ENCODE results near the gene CT83. TPM values are rescaled to one million over a fixed set of nuclear protein-coding genes. Genes with fewer than 3 reads are reported as not detected.

Gene CT83, protein sequence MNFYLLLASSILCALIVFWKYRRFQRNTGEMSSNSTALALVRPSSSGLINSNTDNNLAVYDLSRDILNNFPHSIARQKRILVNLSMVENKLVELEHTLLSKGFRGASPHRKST
- total RNA-seq: not detected

DNA sequence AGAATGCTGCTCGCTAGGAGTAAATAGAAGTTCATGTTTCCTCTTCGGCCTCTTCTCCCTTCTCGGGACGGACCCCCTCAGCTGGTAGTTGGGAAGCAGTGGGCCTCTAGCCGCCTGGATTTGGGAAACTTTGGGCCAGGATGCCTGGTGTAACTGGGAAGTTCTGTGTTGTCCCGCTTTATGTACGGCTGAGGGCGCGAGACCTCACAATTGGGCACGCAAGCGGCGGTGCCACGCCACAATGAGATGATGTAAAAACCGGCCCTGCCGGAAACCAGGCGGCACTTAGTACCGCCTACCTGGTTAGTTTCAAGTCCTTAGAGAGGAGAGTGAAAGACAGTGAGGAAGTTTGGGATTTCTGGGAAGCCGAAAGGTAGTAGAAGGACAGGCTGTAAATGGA is at the start of gene CT83:
Gene CT83, minus strand, starts transcription at position 155 of the 400 bp plus-strand sequence. Its CDS starts 120 bp downstream, at position 35.
- DNase-seq: no peak

DNA sequence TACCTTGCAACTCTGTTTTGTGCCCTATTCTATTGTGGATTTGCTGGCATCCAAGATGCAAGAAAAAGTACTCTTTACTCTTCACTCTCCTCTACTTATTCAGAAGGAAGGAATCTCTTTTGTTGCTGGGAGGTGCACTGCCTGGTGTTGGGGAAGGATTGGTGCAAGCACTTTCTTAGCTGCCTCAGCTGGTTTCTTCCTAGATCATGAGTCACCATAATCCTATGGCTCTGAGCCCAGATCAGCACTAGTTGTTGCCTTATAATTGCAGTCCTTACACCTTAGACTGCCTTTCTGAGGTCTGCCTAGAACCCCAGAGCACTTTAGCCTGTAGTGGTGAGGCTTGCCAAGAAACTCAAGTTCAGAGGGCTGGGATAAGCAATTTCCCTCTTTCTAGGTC is 37.0 kb upstream of the CT83 start:
- DNase-seq: no peak

DNA sequence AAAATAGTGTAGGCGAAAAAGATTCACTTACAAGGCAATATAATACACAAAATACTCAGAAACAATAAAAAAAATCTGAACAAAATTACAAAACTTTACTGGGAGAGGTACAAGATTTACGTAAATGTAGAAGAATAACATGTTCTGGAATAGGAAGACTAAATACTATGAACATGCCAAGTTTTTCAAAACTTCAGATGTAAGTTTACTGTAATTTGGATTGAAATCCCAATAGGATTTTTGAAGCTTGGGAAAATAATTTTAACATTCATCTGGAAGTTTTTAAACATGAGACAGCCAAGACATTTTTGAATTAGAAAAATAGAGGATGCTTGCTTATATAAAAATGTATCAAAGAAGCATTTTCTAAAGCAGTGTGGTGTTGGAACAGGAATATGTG is 30.5 kb upstream of the CT83 start:
- no peak for DNase-seq

- DNase-seq: no peak
These were observed 27.3 kb upstream of the CT83 start for GRCh38 chrX:116490104-116490503.

DNA sequence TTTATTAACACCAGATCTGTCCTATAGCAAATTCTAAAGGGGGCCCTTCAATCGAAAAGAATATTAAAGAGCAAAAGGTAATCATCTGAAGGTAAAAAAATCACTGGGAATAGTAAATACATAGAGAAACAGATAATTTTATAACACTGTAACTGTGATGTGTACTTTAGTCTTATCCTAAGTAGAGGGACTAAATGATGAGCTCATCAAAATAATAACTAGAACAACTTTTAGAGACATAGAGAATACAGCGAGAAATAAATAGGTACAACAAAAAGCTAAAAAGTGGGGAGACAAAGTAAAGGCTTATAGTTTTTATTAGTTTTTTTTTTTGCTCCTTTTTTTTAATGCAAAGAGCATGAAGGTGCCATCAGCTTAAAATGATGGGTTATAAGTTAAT is 17.3 kb upstream of the CT83 start:
- DNase-seq: no peak

GRCh38 chrX:116449156-116449555 is 13.6 kb downstream of the CT83 start:
- DNase-seq: no peak

DNA sequence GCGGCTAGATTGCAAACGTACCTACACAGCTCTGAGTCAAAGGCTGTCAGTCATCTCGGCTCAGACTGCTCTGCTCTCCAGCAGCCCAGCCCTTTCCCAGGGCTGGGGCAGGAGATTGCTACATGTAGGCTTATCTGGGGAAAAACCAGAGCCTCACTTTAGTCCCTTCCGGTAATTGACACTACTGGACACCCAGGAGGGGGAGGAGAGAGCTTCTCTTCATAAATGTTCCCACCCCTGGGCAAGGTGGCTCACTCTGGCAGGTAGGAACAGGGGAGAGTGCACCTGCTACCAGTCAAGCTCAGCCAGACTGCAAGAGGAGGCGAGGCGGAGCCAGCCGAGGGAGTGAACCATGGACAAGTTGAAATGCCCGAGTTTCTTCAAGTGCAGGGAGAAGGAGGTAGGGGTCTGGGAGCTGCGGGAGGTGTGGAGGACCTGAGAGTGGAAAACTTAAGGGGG is 26.4 kb downstream of the CT83 start, which contains the start of gene SLC6A14:
Gene SLC6A14, plus strand, starts transcription at position 249 of the 459 bp plus-strand sequence. Its CDS starts 104 bp downstream, at position 353.
- no peak for DNase-seq

DNA sequence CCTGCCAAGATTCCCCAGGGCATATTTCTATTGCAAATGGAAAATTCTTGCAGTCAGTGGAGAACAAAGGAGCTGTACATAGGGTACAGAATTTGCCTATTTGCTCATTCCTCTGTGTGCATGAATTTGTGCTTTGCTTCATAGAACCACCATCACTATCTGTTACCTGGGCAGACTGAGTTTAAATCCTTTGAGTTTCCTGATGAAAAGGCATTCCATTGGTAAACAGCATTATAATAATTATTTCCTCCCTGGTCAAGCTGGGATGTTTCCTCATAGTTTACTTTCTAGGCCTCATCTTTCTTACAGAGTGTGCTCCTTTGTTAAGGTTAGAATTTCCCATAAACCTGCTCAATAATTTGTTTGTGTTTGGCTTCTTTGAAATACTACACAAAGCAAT is 27.2 kb downstream of the CT83 start:
- no peak for DNase-seq

GRCh38 chrX:116427978-116428377 is 34.8 kb downstream of the CT83 start:
- no peak for DNase-seq

DNA sequence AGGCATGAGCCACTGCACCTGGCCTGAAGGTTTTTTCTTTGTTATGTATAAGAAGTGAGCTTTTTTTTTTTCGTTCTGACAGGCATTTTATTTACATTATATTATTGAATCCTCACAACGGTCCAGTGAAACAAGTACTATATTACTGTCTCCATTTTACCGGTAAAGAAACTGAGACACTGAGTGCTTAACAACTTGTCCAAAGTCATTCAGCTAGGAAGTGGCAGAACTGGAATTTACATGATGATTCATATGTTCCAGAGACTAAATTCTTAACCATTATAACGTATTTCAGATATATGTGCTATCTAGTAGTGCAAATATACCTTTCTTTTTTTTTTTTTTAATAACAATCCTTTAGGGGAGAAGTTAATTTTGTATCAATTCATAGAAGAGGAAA is 44.8 kb downstream of the CT83 start:
- DNase-seq: no peak

DNA sequence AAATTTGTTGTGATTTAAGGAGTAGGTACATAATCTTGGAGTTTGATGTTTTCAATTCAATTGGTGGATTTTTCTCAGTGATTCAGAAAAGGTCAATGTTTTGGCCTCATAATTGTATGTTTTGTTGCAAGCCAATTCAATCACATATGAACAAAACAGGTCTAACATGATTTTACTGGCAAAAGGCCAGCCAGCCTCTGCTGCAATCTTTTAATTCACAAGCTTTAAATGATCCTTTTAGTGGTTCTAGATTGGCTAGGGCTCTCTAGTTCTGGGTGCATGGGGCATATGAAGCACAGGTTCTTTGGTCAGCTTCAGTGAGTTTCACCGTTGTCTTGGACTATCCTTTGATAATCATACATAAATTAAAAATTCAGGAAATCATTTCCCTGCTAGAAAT is 45.6 kb downstream of the CT83 start:
- DNase-seq: no peak

DNA sequence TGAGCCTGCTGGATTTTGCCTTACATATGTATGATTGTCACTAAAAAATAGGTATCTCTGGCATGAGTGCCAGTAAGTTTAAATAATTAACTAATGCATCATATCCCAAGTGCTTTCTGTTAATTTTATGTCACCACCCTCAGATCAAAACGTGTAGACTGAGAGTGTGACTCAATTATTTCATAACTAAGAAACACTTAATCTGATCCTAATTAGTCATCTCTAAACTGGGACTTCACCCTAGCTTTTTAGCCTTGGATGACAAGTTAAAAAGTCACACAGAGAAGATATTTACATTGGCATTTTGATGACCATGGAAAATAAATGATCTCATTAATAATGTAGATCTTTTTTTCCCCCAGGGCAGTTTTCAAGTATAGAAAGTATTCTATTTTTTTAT is 49.5 kb downstream of the CT83 start:
- DNase-seq: no peak

Other genes with a start within 250 kb of the CT83 start
- not detected for gene SLC6A14, start 26.4 kb downstream of the CT83 start, total RNA-seq

Measured in occipital lobe (tissue), 2 donors.